IMR-90 (cell line): ENCODE results near the gene RGPD8. TPM values are rescaled to one million over a fixed set of nuclear protein-coding genes. Genes with fewer than 3 reads are reported as not detected.

Experiments used
- ATAC-seq: fragments of 200-7000 bp; cut with Tn5 transposase; 2 replicates; pipeline ENCODE4 v1.9.1; 2020; ENCODE audit warnings: low read depth, mild to moderate bottlenecking, moderate library complexity
- BruUV-seq: library from RNA; stranded (reverse); fragments of 400-500 nt; replicated peaks from 2 replicates; lab custom pipeline; 2021; lab: Mats Ljungman, UMichigan
- CTCF ChIA-PET: fragments of 300-600 bp; formaldehyde crosslinking; extraction: SDS; loops from one replicate; lab custom pipeline; 2021; ENCODE audit warnings: antibody characterized with exemption; lab: Yijun Ruan, JAX
- POLR2A ChIA-PET: fragments of 300-600 bp; sonication (Branson Sonifier 250); formaldehyde crosslinking; loops from one replicate; lab custom pipeline; 2022; ENCODE audit warnings: antibody characterized with exemption; ENCODE audit not compliant: unreplicated experiment; lab: Charles Lee
- DNase-seq: peaks from one replicate; pipeline ENCODE4 v3.0.0; 2013
- H2AFZ ChIP-seq: replicated peaks from 2 replicates; pipeline ENCODE3; 2013; ENCODE audit warnings: low read length, mild to moderate bottlenecking; ENCODE audit not compliant: poor library complexity
- H2AK5ac ChIP-seq: 2 replicates; pipeline ENCODE4 v1.6.1; 2013; ENCODE audit warnings: low read depth, low read length, inconsistent platforms
- H2AK9ac ChIP-seq: replicated peaks from 2 replicates; pipeline ENCODE3; 2013; ENCODE audit warnings: mild to moderate bottlenecking, low read depth, low read length, moderate library complexity; ENCODE audit not compliant: poor library complexity
- H2BK120ac ChIP-seq: 2 replicates; pipeline ENCODE4 v1.6.1; 2013; ENCODE audit warnings: low read depth, low read length, inconsistent platforms
- H2BK15ac ChIP-seq: 3 replicates; pipeline ENCODE4 v1.6.1; 2013; ENCODE audit warnings: low read depth, low read length, inconsistent platforms
- H2BK20ac ChIP-seq: 2 replicates; pipeline ENCODE4 v1.6.1; 2013; ENCODE audit warnings: low read depth, mild to moderate bottlenecking, inconsistent platforms, low read length, moderate library complexity
- H2BK5ac ChIP-seq: 2 replicates; pipeline ENCODE4 v1.6.1; 2013; ENCODE audit warnings: mild to moderate bottlenecking, low read depth, low read length, inconsistent platforms; ENCODE audit not compliant: poor library complexity, severe bottlenecking
- H3K14ac ChIP-seq: replicated peaks from 2 replicates; pipeline ENCODE4 v1.6.1; 2013; ENCODE audit warnings: low read depth, low read length, inconsistent platforms
- H3K18ac ChIP-seq: 2 replicates; pipeline ENCODE4 v1.6.1; 2013; ENCODE audit warnings: low read depth, low read length, control low read depth
- H3K23ac ChIP-seq: 2 replicates; pipeline ENCODE4 v1.6.1; 2013; ENCODE audit warnings: low read depth, low read length, inconsistent platforms
- H3K27ac ChIP-seq: 2 replicates; pipeline ENCODE4 v1.5.1; 2013; ENCODE audit warnings: mild to moderate bottlenecking, control low read depth, low read length; ENCODE audit not compliant: insufficient read depth
- H3K27me3 ChIP-seq: 2 replicates; pipeline ENCODE4 v1.6.1; 2013; ENCODE audit warnings: low read length; ENCODE audit not compliant: control insufficient read depth, insufficient read depth
- H3K36me3 ChIP-seq: 2 replicates; pipeline ENCODE4 v1.6.1; 2013; ENCODE audit warnings: low read length, mixed read lengths; ENCODE audit not compliant: control insufficient read depth, insufficient read depth
- H3K4ac ChIP-seq: 2 replicates; pipeline ENCODE4 v1.6.1; 2013; ENCODE audit warnings: low read depth, low read length, inconsistent platforms
- H3K4me1 ChIP-seq: 2 replicates; pipeline ENCODE4 v1.6.1; 2013; ENCODE audit warnings: low read length, mixed read lengths; ENCODE audit not compliant: control insufficient read depth, insufficient read depth
- H3K4me2 ChIP-seq: 2 replicates; pipeline ENCODE4 v1.6.1; 2013; ENCODE audit warnings: low read depth, mild to moderate bottlenecking, control low read depth, low read length, moderate library complexity
- H3K4me3 ChIP-seq: 2 replicates; pipeline ENCODE4 v1.5.1; 2013; ENCODE audit warnings: low read depth, mild to moderate bottlenecking, control low read depth, low read length, moderate library complexity; ENCODE audit not compliant: insufficient read depth
- H3K56ac ChIP-seq: 2 replicates; pipeline ENCODE4 v1.6.1; 2013; ENCODE audit warnings: low read length, inconsistent platforms; ENCODE audit not compliant: insufficient read depth; ENCODE audit errors: extremely low read depth
- H3K79me1 ChIP-seq, 2 experiments: 2 replicates each; pipeline ENCODE4 v1.6.1; 2013; ENCODE audit warnings: low read length in 2 of 2, inconsistent platforms in 1 of 2, low read depth in 1 of 2
- H3K9ac ChIP-seq: 2 replicates; pipeline ENCODE4 v1.6.1; 2013; ENCODE audit warnings: low read depth, low read length, control low read depth
- H3K9me1 ChIP-seq: 2 replicates; pipeline ENCODE4 v1.6.1; 2013; ENCODE audit warnings: low read length, inconsistent platforms; ENCODE audit not compliant: insufficient read depth
- H3K9me3 ChIP-seq: 2 replicates; pipeline ENCODE4 v1.6.1; 2013; ENCODE audit warnings: low read length; ENCODE audit not compliant: control insufficient read depth, insufficient read depth
- H4K20me1 ChIP-seq: 2 replicates; pipeline ENCODE4 v1.6.1; 2013; ENCODE audit warnings: low read length, inconsistent platforms; ENCODE audit not compliant: insufficient read depth
- H4K5ac ChIP-seq: 2 replicates; pipeline ENCODE4 v1.6.1; 2013; ENCODE audit warnings: mild to moderate bottlenecking, low read depth, low read length, control low read depth
- H4K8ac ChIP-seq, 2 experiments: 2 replicates each; pipeline ENCODE4 v1.6.1; 2013; ENCODE audit warnings: low read depth in 2 of 2, low read length in 2 of 2, control low read depth in 1 of 2, inconsistent platforms in 1 of 2
- H4K91ac ChIP-seq: 2 replicates; pipeline ENCODE4 v1.6.1; 2013; ENCODE audit warnings: low read depth, low read length, inconsistent platforms; ENCODE audit not compliant: insufficient read depth
- FOS ChIP-seq: fragments of 150-350 bp; IDR thresholded peaks from 2 replicates; pipeline ENCODE4 v1.6.1; 2016; ENCODE audit warnings: low read depth, low read length
- RCOR1 ChIP-seq: IDR thresholded peaks from 2 replicates; pipeline ENCODE4 v1.6.1; 2012; ENCODE audit warnings: mild to moderate bottlenecking, low read length, improper control_type of control experiment; ENCODE audit not compliant: insufficient replicate concordance
- WGBS, 2 experiments: methylation state at CpG; one replicate each; pipeline versions ENCODE4 v1.1.5 to v1.1.7; 2013; ENCODE audit warnings: missing lambda C conversion rate in 2 of 2; ENCODE audit not compliant: insufficient read length in 1 of 2; ENCODE audit errors: extremely low coverage in 2 of 2; 5-methylcytosine and 5-hydroxymethylcytosine counted together
- dilution Hi-C: fragments of 300-500 bp; cut with HindIII; formaldehyde crosslinking; loops from one replicate; pipeline ENCODE4 v1.14.3; 2018; ENCODE audit warnings: low sequenced_read_pairs; ENCODE audit not compliant: unreplicated experiment
- in situ Hi-C: fragments of 300-500 bp; cut with MboI; formaldehyde crosslinking; loops from 3 replicates; pipeline ENCODE4 v1.14.3; 2019; ENCODE audit warnings: low sequenced_read_pairs, inconsistent platforms, mixed read lengths
- intact Hi-C: fragments of 100-400 bp; cut with micrococcal nuclease; formaldehyde crosslinking; loops from 2 replicates; pipeline ENCODE4 v1.10.0; 2022
- polyA plus RNA-seq, 3 experiments: library from polyadenylated mRNA; depleted of rRNA; stranded (reverse); fragments of >200 nt; gene quantifications; 2 replicates each; pipeline ENCODE4 v1.2.3, GENCODE V29; 2012; ENCODE audit warnings: low replicate concordance in 1 of 3
- total RNA-seq: library from RNA; depleted of rRNA; stranded (reverse); fragments of >200 nt; gene quantifications from 2 replicates; pipeline ENCODE4 v1.2.3, GENCODE V29; 2012

The RGPD8 gene
- total and polyA plus RNA-seq, 2 of the 4 experiments (the other 2 are of a cell fraction) = 0.67 to 4.1 TPM

- Histone ChIP-seq H2AK5ac (no peak overlapping the region), H3K4me1 (no peaks in the 10 kb centered on the region), H2BK15ac (no peak overlapping the region), H3K36me3 (no peaks in the 10 kb centered on the region), H3K9me3 (no peaks in the 10 kb centered on the region), H4K8ac (no peak overlapping the region), H3K9ac (no peak overlapping the region), H3K56ac (no peak overlapping the region), H2AFZ (no peak overlapping the region), H2AK9ac (no peak overlapping the region), H4K20me1 (no peaks in the 10 kb centered on the region), H3K4me2 (no peak overlapping the region), H4K5ac (no peak overlapping the region), H3K14ac (no peak overlapping the region), H3K4ac (no peak overlapping the region), H3K23ac (no peak overlapping the region), H2BK20ac (no peak overlapping the region), H3K18ac (no peak overlapping the region), H3K27ac (no peak overlapping the region), H2BK5ac (no peak overlapping the region), H3K79me1 (no peaks in the 10 kb centered on the region), H3K4me3 (no peak overlapping the region), H2BK120ac (no peak overlapping the region), H3K27me3 (peaks cover 7% of the 10 kb centered on the region), H4K91ac (no peak overlapping the region), H3K9me1 (no peaks in the 10 kb centered on the region)
- in situ Hi-C loops = no loop called here
- DNase-seq (no peak), ATAC-seq (no peak)
- TF ChIP-seq RCOR1 = no peak
- no peak for TF ChIP-seq FOS
- ChIA-PET POLR2A (no interaction called here), CTCF (no interaction called here)
- intact Hi-C loops = no loop called here
- no TSS peak for BruUV-seq
- WGBS, 2 experiments = 83% methylated on average over 1 of the region's 1 CpG; no CpG with 5 or more reads in 1 of the 2 experiments
- dilution Hi-C loops = no loop called here
Measured at GRCh38 chr2:112459372-112459771, 25.9 kb upstream of the RGPD8 start.
